Measurements from ENCODE around the gene FAM83G.
"Not testable (repeated sequence)": the region's sequence is repeated elsewhere in the genome, so short reads cannot be mapped to it uniquely, and the experiment has no call there.

The FAM83G gene, protein sequence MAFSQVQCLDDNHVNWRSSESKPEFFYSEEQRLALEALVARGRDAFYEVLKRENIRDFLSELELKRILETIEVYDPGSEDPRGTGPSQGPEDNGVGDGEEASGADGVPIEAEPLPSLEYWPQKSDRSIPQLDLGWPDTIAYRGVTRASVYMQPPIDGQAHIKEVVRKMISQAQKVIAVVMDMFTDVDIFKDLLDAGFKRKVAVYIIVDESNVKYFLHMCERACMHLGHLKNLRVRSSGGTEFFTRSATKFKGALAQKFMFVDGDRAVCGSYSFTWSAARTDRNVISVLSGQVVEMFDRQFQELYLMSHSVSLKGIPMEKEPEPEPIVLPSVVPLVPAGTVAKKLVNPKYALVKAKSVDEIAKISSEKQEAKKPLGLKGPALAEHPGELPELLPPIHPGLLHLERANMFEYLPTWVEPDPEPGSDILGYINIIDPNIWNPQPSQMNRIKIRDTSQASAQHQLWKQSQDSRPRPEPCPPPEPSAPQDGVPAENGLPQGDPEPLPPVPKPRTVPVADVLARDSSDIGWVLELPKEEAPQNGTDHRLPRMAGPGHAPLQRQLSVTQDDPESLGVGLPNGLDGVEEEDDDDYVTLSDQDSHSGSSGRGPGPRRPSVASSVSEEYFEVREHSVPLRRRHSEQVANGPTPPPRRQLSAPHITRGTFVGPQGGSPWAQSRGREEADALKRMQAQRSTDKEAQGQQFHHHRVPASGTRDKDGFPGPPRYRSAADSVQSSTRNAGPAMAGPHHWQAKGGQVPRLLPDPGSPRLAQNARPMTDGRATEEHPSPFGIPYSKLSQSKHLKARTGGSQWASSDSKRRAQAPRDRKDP

DNA sequence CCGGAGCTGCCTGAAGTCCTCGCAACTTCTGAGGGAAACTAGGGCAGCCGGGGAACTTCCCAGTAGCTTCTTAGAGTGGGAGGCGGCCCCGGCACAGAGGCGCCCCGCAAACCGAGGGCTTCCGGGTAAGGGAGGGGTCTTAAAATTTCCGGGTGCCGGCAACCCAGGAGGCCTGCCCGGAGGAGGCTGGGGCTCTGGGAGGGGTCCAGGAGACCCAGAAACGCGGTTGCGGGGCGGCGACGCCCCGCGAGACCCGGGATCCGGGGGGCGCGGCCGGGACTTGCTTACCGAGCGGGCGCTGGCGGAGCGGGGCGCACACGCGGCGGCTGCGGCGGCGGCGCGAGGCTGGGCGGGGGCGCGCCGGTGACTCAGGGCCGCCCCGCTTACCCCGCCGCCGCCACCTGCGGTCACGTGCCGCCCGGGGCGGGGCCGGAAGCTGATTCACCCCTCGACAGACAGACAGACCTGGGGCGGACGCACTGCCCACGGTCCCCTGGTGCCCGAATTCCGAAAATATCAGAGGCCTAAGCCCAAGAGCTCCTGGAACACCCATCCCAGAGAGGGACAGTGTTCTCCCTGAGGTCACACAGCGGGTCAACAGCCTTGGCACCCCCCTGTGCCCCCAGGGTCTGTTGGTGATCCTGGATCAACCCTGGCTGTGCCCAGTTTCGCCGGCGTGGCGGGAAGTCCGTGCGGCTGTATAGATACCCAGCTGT lies at the start of gene FAM83G:
Gene FAM83G (minus strand): TSS at position 344 of the 716 bp plus-strand sequence. CDS start 723 bp downstream, outside the sequence.
- peak; percentile 50 for DNase-seq

DNA sequence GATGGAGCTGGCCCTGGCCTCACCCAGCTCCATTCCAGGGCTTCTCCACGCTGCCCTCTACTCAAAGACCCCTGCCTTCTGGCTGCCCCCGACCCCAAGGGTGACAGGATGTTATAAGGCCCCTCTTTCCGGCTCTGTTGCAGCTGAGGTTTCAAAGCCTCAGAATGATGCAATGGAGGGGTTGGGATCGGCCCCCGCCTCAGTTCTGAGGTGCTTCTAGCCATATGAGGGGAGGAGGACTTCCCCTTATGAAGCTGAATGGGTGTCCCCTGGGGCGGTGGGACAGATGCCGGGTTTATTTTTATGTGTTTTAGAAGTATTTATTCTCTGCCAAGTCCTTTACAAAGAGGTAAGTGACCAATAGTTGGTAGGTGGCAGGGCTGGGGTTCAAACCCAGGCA lies 44.3 kb upstream of the FAM83G start:
- not testable (repeated sequence) for DNase-seq

DNA sequence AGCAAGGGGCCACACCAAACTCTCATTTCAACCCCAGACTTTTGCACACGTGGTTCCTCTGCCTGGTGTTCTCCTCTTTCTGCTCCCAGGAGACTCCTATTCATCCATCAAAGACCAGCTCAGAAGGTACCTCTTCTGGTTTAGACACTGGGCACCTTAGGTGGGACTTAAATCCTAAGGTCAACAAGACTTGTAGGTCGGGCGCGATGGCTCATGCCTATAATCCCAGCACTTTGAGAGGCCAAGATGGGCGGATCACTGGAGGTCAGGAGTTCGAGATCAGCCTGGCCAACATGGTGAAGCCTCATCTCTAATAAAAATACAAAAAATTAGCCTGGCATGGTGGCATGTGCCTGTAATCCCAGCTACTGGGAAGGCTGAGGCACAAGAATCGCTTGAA lies 42.9 kb upstream of the FAM83G start:
- DNase-seq, result not testable (repeated sequence)

DNA sequence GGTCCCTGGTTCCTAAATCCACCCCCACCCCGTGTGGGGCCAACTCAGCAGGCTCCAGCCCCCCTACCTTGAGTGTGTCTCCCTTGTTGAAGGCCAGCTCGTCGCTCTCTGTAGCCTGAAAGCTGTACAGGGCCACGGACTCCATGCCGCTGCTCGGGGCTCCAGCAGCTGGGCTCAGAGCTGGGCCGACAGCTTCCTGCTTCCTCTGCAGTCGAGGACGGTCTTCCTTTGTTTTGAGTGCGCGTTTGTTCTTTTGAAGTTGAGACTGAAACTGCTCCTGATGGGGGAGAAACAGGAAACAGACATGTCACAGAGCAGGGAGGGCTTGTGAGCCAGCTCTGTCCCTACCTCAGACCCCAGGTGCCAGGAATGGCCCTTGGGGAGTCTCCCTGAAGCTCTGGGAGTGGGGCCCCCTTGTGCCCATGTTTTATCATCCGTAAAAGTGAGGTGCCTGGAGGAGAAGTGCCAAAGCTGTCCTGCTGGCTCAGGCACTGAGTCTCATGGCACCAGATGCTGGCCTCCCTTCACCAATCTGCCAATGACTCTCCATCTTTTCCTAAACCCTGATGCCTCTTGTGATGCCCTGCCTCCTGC lies 42.3 kb upstream of the FAM83G start, which contains the start of gene GRAP:
Gene GRAP (minus strand): TSS at position 176 of the 594 bp plus-strand sequence. CDS start 31 bp downstream, at position 145.
- not testable (repeated sequence) for DNase-seq

DNA sequence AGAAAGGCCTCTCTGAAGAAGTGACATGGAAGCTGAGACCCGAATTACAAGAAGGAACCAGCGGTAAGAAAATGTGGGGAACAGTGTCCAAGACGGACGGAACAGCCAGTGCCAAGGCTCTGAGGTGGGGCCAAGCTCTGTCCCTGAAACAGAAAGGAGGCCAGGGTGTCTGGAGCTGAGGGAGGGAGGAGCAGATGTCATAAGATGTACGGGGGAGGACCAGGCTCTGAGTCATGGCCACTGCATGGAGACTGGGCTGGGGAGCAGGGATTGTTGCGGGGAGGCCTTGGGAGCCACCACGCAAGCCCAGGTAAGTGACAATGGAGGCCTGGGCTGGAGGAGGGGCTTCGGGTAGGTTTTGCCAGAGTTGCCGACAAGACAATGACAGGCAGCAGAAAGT lies 40.1 kb upstream of the FAM83G start:
- not testable (repeated sequence) for DNase-seq

DNA sequence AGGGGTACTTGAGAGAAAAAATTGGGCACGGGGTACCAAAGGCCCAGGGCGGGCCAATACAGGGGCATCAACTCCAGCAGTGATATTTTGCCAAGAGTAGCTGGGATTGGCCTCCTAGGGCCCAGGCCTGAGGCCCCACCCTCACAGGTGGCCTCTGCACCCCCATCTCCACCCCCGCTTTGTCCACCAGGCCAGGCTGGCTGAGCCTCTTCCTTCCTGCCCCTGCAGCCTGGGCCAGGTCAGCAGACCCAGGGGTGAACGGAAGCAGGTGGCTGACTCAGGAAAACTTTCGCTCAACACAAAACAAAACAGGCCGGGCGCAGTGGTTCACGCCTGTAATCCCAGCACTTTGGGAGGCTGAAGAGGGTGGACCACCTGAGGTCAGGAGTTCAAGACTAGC lies 38.5 kb upstream of the FAM83G start:
- DNase-seq, result not testable (repeated sequence)

DNA sequence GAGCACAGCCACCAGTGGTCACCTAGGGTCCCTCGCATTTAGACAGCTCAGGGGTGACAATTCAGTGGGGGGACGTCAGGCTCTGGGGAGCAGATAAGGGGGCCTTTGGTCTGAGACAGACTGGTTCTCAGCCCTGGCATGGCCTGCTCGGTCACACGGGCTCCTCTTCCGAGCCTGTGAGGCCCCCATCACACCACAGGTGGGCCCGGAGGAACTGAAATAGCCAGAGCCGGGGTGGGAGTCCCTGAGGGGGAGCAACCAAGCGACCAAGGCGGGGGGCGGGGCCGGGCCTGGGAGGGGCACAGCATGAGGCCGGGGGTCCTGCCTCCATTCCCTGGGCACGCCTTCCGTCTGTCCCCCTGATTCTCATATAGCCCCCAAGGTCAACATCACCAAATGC lies 37.8 kb upstream of the FAM83G start:
- DNase-seq, result not testable (repeated sequence)

DNA sequence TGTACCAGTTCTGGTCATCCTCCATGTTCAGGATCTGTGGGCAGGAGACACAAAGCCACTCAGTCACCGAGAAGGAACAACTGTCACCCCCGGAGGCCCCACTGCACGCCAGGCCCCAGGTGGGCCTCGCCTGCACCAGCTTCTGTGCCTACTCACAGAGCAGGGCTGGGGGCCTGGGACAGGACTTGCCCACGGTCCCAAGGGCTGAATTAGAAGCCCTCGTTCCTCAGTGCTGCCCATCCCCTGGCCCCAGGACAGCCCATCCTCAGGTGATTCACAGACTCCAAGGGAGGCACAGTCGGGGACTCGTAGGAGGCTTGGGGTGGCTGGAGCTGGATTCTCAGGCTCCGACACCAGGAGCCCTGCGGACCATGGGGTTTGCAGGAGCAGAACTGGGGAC lies 37.3 kb upstream of the FAM83G start:
- not testable (repeated sequence) for DNase-seq

DNA sequence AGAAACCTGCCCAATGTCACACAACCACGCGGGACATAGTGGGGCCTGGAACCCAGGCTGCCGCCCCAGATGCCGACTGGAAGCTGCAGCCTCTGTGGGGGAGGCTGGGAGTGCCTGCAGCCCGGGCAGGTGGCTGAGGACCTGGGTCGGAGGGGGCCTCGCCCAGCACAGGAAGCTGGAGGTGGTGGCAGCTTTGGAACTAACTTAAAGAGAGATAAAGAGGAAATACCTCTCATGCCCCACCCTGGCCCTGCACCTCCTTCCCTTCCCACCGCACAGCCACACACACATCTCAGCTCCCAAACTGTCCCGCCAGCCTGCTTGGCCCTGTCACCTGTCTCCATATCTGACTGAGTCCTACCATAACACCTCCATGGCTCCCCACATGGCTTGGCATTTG lies 35.8 kb upstream of the FAM83G start:
- DNase-seq, result not testable (repeated sequence)

DNA sequence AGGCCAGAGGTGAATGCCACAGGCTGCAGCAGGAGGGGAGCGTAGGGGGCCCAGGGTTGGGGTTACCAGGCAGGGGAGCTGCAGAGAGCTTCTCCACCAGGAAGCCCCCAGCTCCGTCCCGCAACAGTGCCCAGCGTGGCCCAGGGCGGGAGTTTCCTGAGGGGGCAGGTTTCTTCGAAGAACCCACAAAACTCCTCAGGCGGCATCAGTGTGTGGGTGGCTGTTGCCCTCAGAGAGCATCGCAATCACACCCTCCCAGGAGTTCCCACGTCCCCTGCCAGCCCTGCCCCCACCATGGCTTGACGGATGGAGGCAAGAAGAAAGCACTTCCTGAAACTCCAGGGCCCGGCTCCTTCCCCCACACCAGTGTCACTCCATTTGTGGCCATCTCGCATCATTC lies 34.2 kb upstream of the FAM83G start:
- DNase-seq, result not testable (repeated sequence)

DNA sequence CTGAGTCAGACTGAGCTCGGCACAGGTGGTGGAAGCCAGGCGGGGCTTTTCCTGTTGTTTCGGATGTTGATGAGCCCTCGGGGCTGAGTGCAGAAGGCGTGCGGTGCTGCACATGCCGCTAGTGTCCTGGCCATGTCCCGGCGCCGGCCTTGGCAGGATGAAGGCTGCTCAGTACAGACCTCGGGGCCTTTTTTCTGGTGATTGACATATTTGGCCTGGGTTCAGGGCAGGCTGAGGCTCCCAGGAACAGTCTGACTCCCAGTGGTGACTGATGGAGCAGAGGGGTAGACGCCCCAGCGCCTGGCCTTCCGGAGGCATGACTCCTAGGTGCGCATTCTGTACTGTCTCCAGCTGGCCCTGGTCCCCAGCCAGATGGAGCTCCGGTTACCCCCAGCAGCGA lies 33.4 kb upstream of the FAM83G start:
- not testable (repeated sequence) for DNase-seq

DNA sequence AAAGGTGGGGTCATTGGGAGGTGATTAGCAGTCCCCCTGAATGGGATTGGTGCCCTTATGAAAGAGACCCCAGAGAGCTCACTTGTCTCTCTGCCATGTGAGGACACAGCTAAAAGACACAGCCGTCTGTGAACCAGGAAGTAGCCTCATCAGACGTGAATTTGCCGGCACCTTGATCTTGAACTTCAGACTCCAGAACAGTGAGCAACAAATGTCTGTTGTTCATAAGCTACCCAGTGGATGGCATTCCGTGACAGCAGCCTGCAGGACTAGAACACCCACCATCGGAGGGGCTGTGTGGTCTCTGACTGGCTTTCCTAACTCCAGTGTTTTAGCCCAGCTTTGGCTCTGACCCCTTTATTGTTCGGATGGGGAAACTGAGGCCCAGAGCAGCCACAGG lies 33.0 kb upstream of the FAM83G start:
- DNase-seq, result not testable (repeated sequence)

DNA sequence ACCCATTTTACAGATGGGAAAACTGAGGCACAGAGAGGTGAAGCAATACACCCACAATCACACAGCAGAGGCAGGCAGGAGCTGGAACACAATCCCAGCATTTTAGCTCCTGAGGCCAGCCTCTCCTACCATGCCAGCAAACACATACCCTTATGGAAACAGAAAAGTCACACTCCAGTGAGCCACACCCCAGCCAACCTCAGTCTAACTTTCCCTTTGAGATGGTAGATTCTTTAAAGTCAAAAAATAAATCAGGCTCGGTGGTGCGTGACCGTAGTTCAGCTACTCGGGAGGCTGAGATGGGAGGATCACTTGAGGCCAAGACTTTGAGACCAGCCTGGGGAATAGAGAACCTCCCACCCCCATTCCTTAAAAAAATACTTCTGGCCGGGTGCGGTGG lies 31.6 kb upstream of the FAM83G start:
- DNase-seq, result not testable (repeated sequence)

DNA sequence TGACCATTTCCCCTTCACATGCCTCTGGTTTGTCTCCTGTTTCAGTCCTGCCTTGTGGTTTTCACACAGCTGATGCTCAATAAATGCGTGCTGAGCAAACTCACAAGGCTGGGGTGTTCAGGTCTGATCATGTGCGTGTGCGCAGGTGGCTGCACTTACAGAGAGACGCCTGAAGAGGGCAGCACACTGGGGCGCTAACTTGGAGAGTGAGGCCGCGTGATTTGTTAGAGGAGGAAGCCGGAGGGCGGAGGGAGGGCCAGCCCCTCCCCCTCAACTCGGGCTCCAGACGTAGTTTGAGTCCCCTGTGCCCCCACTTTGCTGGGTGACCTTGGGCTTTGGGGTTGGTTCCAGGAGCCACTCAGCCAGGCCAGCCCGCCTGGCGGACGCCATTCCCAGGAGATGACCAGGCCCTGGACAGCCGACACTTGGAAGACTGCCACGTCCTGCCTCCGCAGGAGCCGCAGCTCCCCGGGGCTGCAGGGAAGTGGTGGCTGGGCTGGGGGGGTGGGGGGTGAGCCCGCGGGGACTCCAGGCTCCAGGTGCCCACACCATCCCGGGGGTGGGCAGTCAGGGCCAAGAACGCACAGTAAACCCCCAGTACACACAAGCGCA lies 27.9 kb upstream of the FAM83G start:
- DNase-seq, result not testable (repeated sequence)

DNA sequence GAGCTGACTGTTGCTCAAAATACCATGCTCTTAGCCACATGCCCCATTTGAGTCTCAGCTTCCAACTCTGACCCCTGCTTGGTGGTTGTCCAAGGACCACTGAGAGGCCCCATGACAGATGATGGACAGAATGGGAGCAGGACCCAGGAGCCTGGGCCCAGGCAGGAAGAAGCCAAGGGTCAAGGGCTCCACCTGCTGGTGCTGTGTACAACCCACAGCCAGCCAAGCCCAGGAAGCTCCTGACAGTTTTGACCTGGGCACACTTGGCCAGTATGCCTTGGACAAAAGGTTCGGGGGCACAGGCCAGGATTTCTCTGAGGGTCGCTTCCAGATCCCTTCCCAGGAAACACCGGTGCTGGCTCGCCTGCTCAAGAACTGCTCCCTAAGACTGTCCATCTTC lies 27.2 kb upstream of the FAM83G start:
- DNase-seq, result not testable (repeated sequence)

DNA sequence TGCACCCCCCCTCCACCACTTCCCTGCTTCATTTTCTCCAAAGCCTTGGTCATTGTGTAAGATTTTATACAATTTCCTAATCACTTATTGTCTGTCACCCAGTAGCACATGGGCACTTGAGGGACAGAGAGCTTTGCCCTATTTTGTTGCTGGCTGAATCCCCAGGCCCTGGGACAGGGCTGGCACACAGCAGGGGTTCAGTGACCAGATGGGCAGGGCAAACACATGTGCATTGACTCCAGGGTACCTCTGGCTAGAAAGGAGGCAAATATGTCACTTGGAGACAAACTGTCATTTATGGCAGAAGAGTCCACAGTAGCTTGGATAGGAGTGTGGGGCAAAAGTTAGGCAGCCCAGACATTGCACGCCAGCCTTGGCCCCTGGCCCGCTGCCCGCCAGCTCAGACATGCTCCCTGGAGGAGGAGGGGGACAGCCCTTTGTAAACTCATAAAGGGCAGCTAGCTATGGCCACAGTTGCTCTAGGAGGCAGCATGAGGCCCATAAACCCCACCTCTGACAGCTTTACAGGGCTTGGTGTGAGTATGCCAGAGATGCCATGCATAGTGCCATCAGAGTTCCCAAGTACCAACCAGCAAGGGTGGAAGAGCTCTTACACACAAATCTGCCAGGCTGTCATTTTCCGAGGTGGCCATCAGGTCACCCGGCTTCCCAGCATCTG lies 26.3 kb upstream of the FAM83G start:
- DNase-seq, result not testable (repeated sequence)

DNA sequence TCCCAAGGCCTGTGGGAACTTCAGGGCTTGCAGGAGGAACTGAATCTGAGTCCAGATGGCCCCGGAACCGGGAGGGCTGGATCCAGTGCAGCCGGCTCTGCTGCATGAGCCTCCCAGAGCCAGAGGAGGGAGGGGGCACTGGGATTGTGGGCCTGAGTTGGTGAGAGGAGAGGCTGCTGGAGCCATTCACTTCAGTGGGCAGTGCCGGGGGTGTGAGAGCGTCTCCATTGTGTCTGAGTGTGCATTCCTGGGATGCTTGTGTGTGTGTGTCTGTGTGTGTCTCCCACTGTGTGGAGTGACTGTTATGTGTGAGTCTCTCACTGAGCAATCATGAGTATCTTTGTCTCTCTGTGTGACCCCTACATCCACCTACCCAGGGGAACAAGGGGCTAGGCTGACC lies 25.2 kb upstream of the FAM83G start:
- not testable (repeated sequence) for DNase-seq

DNA sequence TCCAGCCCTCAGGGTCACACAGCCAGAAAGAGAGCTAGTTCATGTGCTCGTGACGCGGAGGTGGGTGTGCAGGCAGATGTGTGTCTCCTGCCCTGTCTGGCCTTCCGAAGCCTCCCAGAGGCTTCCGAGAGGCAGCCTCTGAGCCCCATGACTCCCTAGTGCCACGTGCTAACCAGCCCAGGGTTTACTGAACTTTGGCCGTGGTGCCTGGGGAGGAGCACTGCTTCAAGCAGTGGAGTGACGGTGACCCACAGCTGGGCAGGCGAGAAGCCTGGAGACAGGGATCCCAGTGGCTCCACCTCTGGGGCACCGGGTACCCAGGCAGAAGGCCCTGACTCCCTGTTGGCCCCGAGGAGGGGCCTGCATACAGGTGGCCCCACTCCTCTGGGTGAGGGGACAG lies 24.1 kb upstream of the FAM83G start:
- DNase-seq, result not testable (repeated sequence)

DNA sequence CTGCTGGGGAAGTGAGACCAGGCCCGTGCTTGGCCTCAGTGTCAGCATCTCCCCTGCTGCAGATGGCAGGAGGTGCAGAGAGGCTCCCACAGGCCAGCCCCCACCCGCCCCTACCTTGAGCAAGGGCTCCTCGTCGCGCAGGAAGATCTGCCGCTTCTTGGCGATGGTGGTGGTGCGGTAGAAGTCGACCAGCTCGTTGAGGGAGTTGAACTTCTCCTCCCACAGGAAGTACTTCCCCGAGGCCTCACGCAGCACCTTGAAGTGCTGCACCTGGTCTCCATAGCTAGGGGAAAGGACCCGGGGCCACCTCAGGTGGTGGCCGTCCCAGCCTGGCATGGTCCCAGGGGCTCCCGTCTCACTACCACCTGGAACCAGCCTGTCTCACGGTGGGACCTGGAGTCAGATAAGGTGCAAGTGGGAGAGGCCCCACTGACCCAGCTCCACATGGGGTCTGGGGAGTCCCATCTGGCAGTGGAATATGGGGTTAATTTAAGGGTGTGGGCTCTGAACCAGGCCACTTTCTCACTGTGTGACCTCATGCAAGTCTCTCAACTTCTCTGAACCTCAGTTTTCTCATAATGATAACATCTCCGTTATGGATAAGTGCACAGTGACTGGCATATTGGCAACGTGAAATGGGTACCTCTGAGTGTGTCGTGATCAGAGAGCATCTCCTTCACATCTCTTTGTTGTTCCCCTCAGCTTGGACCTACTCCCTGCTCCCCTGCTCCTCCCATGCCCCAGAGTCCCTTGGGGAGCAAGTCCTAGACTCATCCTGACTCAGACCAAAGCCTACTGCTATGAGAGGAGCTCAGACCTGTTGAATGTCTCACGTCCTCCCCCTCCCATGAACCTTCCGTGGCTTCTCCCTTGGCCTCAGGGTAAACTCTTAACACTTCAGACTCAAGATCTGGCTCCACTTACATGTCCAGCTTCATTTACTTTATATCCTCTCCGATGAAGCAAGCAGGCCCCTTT lies 19.8 kb upstream of the FAM83G start:
- DNase-seq, result no peak
